Kidney epithelial cell (primary cell): ENCODE measurements around the gene CNGB1. TPM values are rescaled to one million over a fixed set of nuclear protein-coding genes. Genes with fewer than 3 reads are reported as not detected.

Experiments used
- DNase-seq: peaks from one replicate; pipeline ENCODE4 v3.0.0-alpha.2; 2010; ENCODE audit warnings: low read depth
- H3K27me3 ChIP-seq: 2 replicates; pipeline ENCODE4 v1.6.0; 2011; ENCODE audit warnings: low read length; ENCODE audit not compliant: control insufficient read depth, insufficient read depth
- H3K36me3 ChIP-seq: 2 replicates; pipeline ENCODE4 v1.5.1; 2011; ENCODE audit warnings: low read length; ENCODE audit not compliant: control insufficient read depth, insufficient read depth
- H3K4me3 ChIP-seq: 2 replicates; pipeline ENCODE4 v1.5.1; 2011; ENCODE audit warnings: low read depth, mild to moderate bottlenecking, control low read depth, low read length
- total RNA-seq: library from RNA; depleted of rRNA; stranded (reverse); fragments of >200 nt; gene quantifications from 2 replicates; pipeline ENCODE4 v1.2.3, GENCODE V29; 2015
- TF ChIP-seq, protein P1 (sequence below): IDR thresholded peaks from 2 replicates; pipeline ENCODE4 v1.5.1; 2011; ENCODE audit warnings: mild to moderate bottlenecking, moderate library complexity, low read length, control low read depth, inconsistent platforms; ENCODE audit not compliant: insufficient read depth, poor library complexity, severe bottlenecking

The CNGB1 gene
- total RNA-seq, 1 donor from 2014 or later, result not detected

GRCh38 chr16:57914244-57915173 lies 56.4 kb downstream of the CNGB1 start:
- TF ChIP-seq, protein P1, sequence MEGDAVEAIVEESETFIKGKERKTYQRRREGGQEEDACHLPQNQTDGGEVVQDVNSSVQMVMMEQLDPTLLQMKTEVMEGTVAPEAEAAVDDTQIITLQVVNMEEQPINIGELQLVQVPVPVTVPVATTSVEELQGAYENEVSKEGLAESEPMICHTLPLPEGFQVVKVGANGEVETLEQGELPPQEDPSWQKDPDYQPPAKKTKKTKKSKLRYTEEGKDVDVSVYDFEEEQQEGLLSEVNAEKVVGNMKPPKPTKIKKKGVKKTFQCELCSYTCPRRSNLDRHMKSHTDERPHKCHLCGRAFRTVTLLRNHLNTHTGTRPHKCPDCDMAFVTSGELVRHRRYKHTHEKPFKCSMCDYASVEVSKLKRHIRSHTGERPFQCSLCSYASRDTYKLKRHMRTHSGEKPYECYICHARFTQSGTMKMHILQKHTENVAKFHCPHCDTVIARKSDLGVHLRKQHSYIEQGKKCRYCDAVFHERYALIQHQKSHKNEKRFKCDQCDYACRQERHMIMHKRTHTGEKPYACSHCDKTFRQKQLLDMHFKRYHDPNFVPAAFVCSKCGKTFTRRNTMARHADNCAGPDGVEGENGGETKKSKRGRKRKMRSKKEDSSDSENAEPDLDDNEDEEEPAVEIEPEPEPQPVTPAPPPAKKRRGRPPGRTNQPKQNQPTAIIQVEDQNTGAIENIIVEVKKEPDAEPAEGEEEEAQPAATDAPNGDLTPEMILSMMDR, result no peak
- DNase-seq, result no peak
- H3K4me3 ChIP-seq, result no peak overlapping the region
- H3K36me3 ChIP-seq, result no peaks in the 10 kb centered on the region
- H3K27me3 ChIP-seq, result no peaks in the 10 kb centered on the region

DNA sequence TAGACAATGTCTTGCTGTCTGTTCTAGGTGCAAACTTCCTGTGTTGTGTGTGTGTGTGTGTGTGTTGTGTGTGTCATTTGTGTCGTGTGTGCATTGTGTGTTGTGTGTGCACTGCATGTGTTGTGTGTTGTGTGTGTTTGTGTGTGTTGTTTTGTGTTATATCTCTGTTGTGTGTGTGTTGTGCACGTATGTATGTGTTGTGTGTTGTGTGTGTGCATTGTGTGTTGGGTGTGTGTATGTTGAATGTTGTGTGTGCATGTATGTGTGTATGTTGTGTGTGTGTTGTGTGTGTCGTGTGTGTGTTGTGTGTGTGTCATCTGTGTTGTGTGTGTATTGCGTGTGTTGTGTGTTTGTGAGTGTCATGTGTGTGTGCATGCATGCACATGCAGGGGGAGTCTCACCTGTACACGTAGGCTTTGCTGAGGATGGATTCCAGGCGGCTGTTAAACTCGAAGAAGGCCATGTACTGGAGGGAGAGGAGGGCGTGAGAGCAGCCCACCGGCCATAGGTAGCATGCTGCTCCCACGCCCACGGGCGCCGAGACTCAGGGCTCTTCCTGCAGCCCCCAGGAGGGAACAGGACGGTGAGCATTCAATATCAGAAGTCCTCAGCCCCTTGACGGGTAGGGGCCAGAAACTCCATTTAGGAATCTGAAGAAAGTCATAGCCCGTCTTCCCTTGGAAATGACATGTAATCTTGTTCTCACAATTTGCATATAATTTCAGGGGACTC lies 58.2 kb downstream of the CNGB1 start:
- no peak overlapping the region for H3K4me3 ChIP-seq
- no peak for DNase-seq
- H3K36me3 ChIP-seq, result no peaks in the 10 kb centered on the region
- H3K27me3 ChIP-seq, result no peaks in the 10 kb centered on the region
- TF ChIP-seq, protein P1, result no peak

GRCh38 chr16:57911743-57912142 lies 59.2 kb downstream of the CNGB1 start:
- no peaks in the 10 kb centered on the region for H3K36me3 ChIP-seq
- TF ChIP-seq, protein P1, result no peak
- no peak overlapping the region for H3K4me3 ChIP-seq
- no peaks in the 10 kb centered on the region for H3K27me3 ChIP-seq
- DNase-seq, result no peak

DNA sequence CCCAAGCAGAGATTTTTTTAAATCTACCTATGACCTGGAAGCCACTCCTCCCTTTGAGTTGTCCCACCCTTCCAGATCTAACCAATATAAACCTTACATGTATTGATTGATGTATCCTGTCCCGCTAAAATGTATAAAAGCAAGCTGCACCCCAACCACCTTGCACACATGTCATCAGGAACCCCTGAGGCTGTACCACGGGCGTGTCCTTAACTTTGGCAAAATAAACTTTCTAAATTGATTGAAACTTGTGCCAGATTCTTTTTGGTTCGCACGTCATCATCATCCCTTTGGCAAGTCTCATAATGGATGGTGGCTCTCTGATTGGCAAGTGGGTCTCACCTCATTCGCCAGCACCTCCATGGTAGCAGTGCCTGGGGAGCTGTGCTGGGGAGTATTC lies 60.2 kb downstream of the CNGB1 start:
- TF ChIP-seq, protein P1, result no peak
- no peaks in the 10 kb centered on the region for H3K27me3 ChIP-seq
- H3K36me3 ChIP-seq, result no peaks in the 10 kb centered on the region
- no peak overlapping the region for H3K4me3 ChIP-seq
- no peak for DNase-seq

DNA sequence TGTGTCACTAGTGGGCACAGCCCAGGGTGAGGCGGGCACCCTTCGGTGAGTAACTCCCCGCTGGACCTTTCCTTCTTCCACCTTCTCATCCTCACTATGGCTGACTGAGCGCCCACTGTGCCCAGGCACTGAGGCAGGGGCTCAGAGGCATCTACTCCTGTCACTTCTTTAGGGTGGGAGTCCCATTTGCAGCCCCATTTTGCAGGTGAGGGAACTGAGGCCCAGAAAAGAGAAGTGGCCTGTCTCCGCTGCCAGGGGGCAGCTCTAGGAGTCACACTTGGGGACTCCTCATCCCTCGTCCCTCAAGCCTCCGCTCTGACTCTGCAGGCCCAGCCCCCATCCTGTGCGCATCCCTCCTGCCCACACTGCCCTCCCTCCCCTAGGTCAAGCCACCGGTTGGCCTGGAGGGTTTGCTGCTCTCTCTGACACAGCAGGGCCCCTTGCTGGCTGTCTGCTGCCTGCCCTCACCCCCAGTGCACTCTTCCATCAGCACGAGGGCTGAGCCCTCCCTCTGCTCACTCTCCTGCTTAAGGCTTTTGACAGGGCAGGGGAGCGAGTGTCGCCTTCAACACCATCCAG lies 62.4 kb downstream of the CNGB1 start:
- TF ChIP-seq, protein P1, result no peak
- no peak for DNase-seq
- Histone ChIP-seq H3K36me3 (no peaks in the 10 kb centered on the region), H3K27me3 (peaks cover 2% of the 10 kb centered on the region), H3K4me3 (no peak overlapping the region)
